ENCODE results near the gene KCNA5. TPM values are rescaled to one million over a fixed set of nuclear protein-coding genes. Genes with fewer than 3 reads are reported as not detected.

KCNA5 gene
- total RNA-seq, 2 donors from 2014 or later = 0.68 TPM; not detected in 1

GRCh38 chr12:5064913-5065490, 21.3 kb downstream of the KCNA5 start:
- WGBS = 62% methylated on average over 3 of the region's 3 CpGs
- TF ChIP-seq, protein P1, sequence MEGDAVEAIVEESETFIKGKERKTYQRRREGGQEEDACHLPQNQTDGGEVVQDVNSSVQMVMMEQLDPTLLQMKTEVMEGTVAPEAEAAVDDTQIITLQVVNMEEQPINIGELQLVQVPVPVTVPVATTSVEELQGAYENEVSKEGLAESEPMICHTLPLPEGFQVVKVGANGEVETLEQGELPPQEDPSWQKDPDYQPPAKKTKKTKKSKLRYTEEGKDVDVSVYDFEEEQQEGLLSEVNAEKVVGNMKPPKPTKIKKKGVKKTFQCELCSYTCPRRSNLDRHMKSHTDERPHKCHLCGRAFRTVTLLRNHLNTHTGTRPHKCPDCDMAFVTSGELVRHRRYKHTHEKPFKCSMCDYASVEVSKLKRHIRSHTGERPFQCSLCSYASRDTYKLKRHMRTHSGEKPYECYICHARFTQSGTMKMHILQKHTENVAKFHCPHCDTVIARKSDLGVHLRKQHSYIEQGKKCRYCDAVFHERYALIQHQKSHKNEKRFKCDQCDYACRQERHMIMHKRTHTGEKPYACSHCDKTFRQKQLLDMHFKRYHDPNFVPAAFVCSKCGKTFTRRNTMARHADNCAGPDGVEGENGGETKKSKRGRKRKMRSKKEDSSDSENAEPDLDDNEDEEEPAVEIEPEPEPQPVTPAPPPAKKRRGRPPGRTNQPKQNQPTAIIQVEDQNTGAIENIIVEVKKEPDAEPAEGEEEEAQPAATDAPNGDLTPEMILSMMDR (IDR thresholded peaks at IDR 0.05) = no peak
- TF ChIP-seq POLR2A (IDR thresholded peaks at IDR 0.05) = no peak
- no peak for TF ChIP-seq POLR2AphosphoS5 (IDR thresholded peaks at IDR 0.05)
- no peak overlapping the region for H3K27ac ChIP-seq
- no peaks in the 10 kb centered on the region for H3K36me3 ChIP-seq
- DNase-seq (ENCODE audit: low spot score) = no peak
- intact Hi-C loops (cut with DNase I) = no loop called here
- H3K9me3 ChIP-seq = no peaks in the 10 kb centered on the region
- no peak overlapping the region for H3K4me3 ChIP-seq
- no peaks in the 10 kb centered on the region for H3K27me3 ChIP-seq (replicated peaks; ENCODE audit: insufficient read depth)
- H3K4me1 ChIP-seq (replicated peaks) = no peaks in the 10 kb centered on the region

GRCh38 chr12:5066251-5066650, 22.6 kb downstream of the KCNA5 start:
- Histone ChIP-seq H3K27me3 (replicated peaks; ENCODE audit: insufficient read depth) (no peaks in the 10 kb centered on the region), H3K4me1 (replicated peaks) (no peaks in the 10 kb centered on the region), H3K27ac (no peak overlapping the region), H3K9me3 (no peaks in the 10 kb centered on the region), H3K36me3 (no peaks in the 10 kb centered on the region), H3K4me3 (no peak overlapping the region)
- 82% methylated on average over 4 of the region's 4 CpGs for WGBS
- intact Hi-C loops (cut with DNase I) = no loop called here
- no peak for DNase-seq (ENCODE audit: low spot score)
- TF ChIP-seq, protein P1 (IDR thresholded peaks at IDR 0.05) = no peak
- TF ChIP-seq POLR2A (IDR thresholded peaks at IDR 0.05) (no peak), POLR2AphosphoS5 (IDR thresholded peaks at IDR 0.05) (no peak)

GRCh38 chr12:5068126-5068525, 24.4 kb downstream of the KCNA5 start:
- intact Hi-C loops (cut with DNase I) = no loop called here

GRCh38 chr12:5068619-5069018, 24.9 kb downstream of the KCNA5 start:
- Histone ChIP-seq H3K27ac (no peak overlapping the region), H3K36me3 (no peaks in the 10 kb centered on the region), H3K4me1 (replicated peaks) (no peaks in the 10 kb centered on the region), H3K27me3 (replicated peaks; ENCODE audit: insufficient read depth) (no peaks in the 10 kb centered on the region), H3K4me3 (no peak overlapping the region), H3K9me3 (no peaks in the 10 kb centered on the region)
- no peak for TF ChIP-seq POLR2AphosphoS5 (IDR thresholded peaks at IDR 0.05)
- TF ChIP-seq, protein P1 (IDR thresholded peaks at IDR 0.05) = no peak
- no peak for TF ChIP-seq POLR2A (IDR thresholded peaks at IDR 0.05)
- no peak for DNase-seq (ENCODE audit: low spot score)
- WGBS = 88% methylated on average over 1 of the region's 1 CpG
- intact Hi-C loops (cut with DNase I) = no loop called here

More at GRCh38 chr12:5068126-5068525, 24.4 kb downstream of the KCNA5 start:
- no peak for DNase-seq (ENCODE audit: low spot score)
- no peak overlapping the region for H3K27ac ChIP-seq
- H3K4me3 ChIP-seq = no peak overlapping the region
- H3K4me1 ChIP-seq (replicated peaks) = no peaks in the 10 kb centered on the region
- 51% methylated on average over 2 of the region's 2 CpGs for WGBS
- H3K27me3 ChIP-seq (replicated peaks; ENCODE audit: insufficient read depth) = no peaks in the 10 kb centered on the region
- no peaks in the 10 kb centered on the region for H3K9me3 ChIP-seq
- no peaks in the 10 kb centered on the region for H3K36me3 ChIP-seq
- TF ChIP-seq POLR2AphosphoS5 (IDR thresholded peaks at IDR 0.05) (no peak), POLR2A (IDR thresholded peaks at IDR 0.05) (no peak)
- TF ChIP-seq, protein P1 (IDR thresholded peaks at IDR 0.05) = no peak

DNA sequence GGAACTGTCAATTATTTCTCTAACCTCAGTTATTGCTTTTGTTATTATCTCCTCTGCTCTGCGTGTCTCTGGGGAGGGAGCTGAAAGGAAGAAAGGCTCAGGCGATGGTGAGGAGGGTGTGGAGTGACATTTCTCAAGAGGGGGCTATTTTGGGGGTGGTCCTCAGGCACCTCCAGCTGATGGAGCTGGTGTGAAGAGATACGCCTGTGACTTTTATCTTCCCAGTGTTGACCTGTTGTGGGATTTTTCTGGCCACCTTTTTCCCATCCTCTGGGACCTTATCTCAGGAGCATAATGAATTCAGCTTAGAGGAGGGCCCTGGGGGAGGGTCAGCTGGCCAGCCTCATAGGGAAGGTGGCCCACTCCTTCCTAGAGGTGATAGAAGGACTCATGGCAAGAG, 26.4 kb downstream of the KCNA5 start:
- no peak overlapping the region for H3K27ac ChIP-seq
- intact Hi-C loops (cut with DNase I) = no loop called here
- H3K36me3 ChIP-seq = no peaks in the 10 kb centered on the region
- no peaks in the 10 kb centered on the region for H3K9me3 ChIP-seq
- no peaks in the 10 kb centered on the region for H3K4me1 ChIP-seq (replicated peaks)
- H3K27me3 ChIP-seq (replicated peaks; ENCODE audit: insufficient read depth) = no peaks in the 10 kb centered on the region
- 67% methylated on average over 3 of the region's 3 CpGs for WGBS
- H3K4me3 ChIP-seq = no peak overlapping the region
- TF ChIP-seq POLR2AphosphoS5 (IDR thresholded peaks at IDR 0.05) = no peak
- TF ChIP-seq POLR2A (IDR thresholded peaks at IDR 0.05) = no peak
- TF ChIP-seq, protein P1 (IDR thresholded peaks at IDR 0.05) = no peak
- DNase-seq (ENCODE audit: low spot score) = no peak
